PFSK-1 (cell line): Measurements from ENCODE around the gene MAGI2.

Source experiments
- FOXP2 ChIP-seq: optimal IDR thresholded peaks from 2 replicates; pipeline ENCODE3; 2011; ENCODE audit warnings: borderline replicate concordance, control low read depth, inconsistent platforms; ENCODE audit not compliant: insufficient read depth; ENCODE audit errors: extremely low read length, extremely low read depth
- POLR2AphosphoS5 ChIP-seq: IDR thresholded peaks from 2 replicates; pipeline ENCODE4 v1.6.1; 2012; ENCODE audit warnings: low read depth, mild to moderate bottlenecking, control low read depth, low read length, moderate library complexity
- REST ChIP-seq, 2 experiments: IDR thresholded peaks; 2 replicates each; pipeline versions ENCODE4 v1.6.1 to v1.8.0; 2011 to 2012; ENCODE audit warnings: low read depth in 2 of 2, low read length in 2 of 2, control low read depth in 1 of 2, inconsistent platforms in 1 of 2, mild to moderate bottlenecking in 1 of 2, moderate library complexity in 1 of 2; ENCODE audit not compliant: insufficient read depth in 1 of 2
- SIN3A ChIP-seq: IDR thresholded peaks from 2 replicates; pipeline ENCODE4 v1.6.1; 2012; ENCODE audit warnings: mild to moderate bottlenecking, low read length, moderate library complexity, borderline replicate concordance; ENCODE audit not compliant: insufficient read depth
- TAF1 ChIP-seq: IDR thresholded peaks from 2 replicates; pipeline ENCODE4 v1.6.1; 2012; ENCODE audit warnings: low read length, control low read depth, borderline replicate concordance; ENCODE audit not compliant: insufficient read depth

Gene MAGI2

GRCh38 chr7:78301407-78301806 is 1152.1 kb downstream of the MAGI2 start:
- TF ChIP-seq TAF1 (no peak), FOXP2 (no peak), POLR2AphosphoS5 (no peak), SIN3A (no peak), REST (IDR thresholded peaks at IDR 0.05; ENCODE audit: insufficient read depth in 1 of 2, low read depth in 2 of 2, low read length in 2 of 2) (no peak)

DNA sequence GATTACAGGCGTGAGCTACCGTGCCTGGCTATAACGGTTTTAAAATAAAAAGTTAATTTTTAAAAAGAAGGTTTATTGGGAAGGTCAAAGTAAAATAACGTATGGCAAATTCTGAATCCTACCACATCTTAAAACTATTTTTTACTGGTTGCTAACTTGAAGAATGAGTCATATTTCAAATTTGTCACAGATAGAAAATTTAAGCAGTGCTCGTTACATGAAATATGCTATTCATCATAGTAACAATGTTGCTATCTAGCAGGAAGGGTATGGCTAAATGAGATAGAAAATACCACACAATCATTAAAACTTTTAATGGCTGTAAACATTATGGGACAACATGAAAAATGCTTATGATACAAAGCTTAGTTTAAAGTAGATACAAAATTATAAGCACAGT is 1154.4 kb downstream of the MAGI2 start:
- TF ChIP-seq TAF1 (no peak), POLR2AphosphoS5 (no peak), REST (IDR thresholded peaks at IDR 0.05; ENCODE audit: insufficient read depth in 1 of 2, low read depth in 2 of 2, low read length in 2 of 2) (no peak), FOXP2 (no peak), SIN3A (no peak)

- TF ChIP-seq TAF1 (no peak), POLR2AphosphoS5 (no peak), REST (IDR thresholded peaks at IDR 0.05; ENCODE audit: insufficient read depth in 1 of 2, low read depth in 2 of 2, low read length in 2 of 2) (no peak), SIN3A (no peak), FOXP2 (no peak)
Observed at GRCh38 chr7:78296644-78297371, 1156.7 kb downstream of the MAGI2 start.

DNA sequence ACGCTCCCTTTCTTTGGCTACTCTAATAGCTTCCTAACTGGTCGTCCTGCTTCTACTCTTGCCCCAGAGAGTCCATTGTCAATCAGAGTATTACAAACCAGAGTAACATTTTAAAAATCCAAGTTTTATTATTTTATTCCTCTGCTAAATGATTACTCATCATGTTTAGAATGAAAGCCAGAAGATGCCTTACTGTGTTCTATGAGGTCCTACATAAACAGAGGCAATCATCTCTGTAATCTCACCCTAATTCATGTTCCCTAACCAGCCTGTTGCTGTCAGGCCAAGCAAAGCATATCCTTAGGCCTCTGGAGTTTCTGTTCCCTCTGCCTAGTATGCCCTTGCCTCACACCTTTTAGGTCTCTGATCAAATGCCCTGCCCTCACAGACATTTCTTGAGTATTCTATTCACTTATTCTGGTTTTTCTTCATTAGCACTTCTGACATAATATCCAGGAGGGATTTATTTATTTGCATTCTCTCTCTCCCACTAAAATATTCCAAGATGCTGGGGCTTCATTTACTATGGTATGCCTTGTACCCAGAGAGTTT is 1157.3 kb downstream of the MAGI2 start:
- TF ChIP-seq FOXP2 (no peak), TAF1 (no peak), REST (IDR thresholded peaks at IDR 0.05; ENCODE audit: insufficient read depth in 1 of 2, low read depth in 2 of 2, low read length in 2 of 2) (no peak), SIN3A (no peak), POLR2AphosphoS5 (no peak)
